ENCODE measurements around the gene WDR41. TPM values are rescaled to one million over a fixed set of nuclear protein-coding genes. Genes with fewer than 3 reads are reported as not detected.
"Not testable (repeated sequence)": the region's sequence is repeated elsewhere in the genome, so short reads cannot be mapped to it uniquely, and the experiment has no call there.

The WDR41 gene
- total RNA-seq, 2 donors from 2014 or later: 61.6 to 80.9 TPM

DNA sequence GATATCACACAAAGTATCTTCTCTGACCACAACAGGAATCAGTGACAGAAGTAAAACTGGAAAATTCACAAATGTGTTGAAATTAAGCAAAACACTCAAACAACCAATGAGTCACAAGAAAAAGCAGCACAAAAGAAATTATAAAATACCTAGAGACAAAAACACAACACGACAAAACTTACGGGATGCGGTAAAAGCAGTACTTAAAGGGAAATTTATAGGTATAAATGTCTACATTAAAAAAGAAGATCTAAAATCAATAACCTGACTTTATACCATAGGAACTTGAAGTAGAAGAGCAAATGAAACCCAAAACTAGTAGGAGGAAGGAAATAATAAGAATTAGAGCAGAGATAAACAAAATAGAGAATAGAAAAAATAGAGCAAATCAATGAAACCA is 2.8 kb upstream of the WDR41 start:
- Histone ChIP-seq H3K9me3 (ENCODE audit: control insufficient read depth, low read length) (no peaks in the 10 kb centered on the region), H3K27ac (ENCODE audit: low read depth, low read length) (no peak overlapping the region), H3K4me1 (ENCODE audit: control insufficient read depth, insufficient read depth, low read length) (peaks cover 2% of the 10 kb centered on the region), H3K27me3 (ENCODE audit: control insufficient read depth, insufficient read depth, low read length, poor library complexity, severe bottlenecking) (peaks cover 38% of the 10 kb centered on the region), H3K4me3 (ENCODE audit: low read length) (no peak overlapping the region), H3K9ac (ENCODE audit: extremely low read depth, low read length, poor library complexity, severe bottlenecking) (no peak overlapping the region), H3K36me3 (ENCODE audit: control insufficient read depth, insufficient read depth, low read length) (no peaks in the 10 kb centered on the region)
- Mint-ChIP-seq H3K36me3 (ENCODE audit: low read depth) (no peaks in the 10 kb centered on the region), H3K27me3 (ENCODE audit: insufficient read depth) (peaks cover 41% of the 10 kb centered on the region), H3K27ac (no peak overlapping the region), H3K4me3 (no peak overlapping the region), H3K9me3 (no peaks in the 10 kb centered on the region), H3K4me1 (peaks cover 21% of the 10 kb centered on the region)
- no peak for DNase-seq
- TF ChIP-seq, protein P1, sequence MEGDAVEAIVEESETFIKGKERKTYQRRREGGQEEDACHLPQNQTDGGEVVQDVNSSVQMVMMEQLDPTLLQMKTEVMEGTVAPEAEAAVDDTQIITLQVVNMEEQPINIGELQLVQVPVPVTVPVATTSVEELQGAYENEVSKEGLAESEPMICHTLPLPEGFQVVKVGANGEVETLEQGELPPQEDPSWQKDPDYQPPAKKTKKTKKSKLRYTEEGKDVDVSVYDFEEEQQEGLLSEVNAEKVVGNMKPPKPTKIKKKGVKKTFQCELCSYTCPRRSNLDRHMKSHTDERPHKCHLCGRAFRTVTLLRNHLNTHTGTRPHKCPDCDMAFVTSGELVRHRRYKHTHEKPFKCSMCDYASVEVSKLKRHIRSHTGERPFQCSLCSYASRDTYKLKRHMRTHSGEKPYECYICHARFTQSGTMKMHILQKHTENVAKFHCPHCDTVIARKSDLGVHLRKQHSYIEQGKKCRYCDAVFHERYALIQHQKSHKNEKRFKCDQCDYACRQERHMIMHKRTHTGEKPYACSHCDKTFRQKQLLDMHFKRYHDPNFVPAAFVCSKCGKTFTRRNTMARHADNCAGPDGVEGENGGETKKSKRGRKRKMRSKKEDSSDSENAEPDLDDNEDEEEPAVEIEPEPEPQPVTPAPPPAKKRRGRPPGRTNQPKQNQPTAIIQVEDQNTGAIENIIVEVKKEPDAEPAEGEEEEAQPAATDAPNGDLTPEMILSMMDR (conservative IDR thresholded peaks at IDR 0.05): no peak
- WGBS, 2 experiments (ENCODE audit: insufficient coverage in 1 of 2, insufficient read length in 1 of 2): 89% methylated on average over 3 of the region's 3 CpGs; no CpG with 5 or more reads in 1 of the 2 experiments

DNA sequence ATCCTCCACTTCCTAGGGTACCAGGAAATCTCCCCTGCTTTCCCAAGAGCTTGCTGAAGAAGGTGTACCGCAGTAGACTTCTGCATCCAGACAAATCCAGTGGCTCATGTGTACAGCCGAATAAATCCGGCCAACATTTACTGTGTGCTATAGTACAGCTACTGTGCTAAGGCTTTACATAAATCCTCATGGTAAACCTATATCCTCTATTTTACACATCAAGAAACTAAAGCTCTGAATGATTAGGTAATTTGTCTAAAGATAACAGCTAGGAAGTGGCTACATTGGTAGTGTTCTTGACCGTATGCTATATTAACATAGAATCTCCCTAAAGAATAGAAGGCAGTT is 511 bp upstream of the WDR41 start:
- DNase-seq: no peak
- Histone ChIP-seq H3K4me1 (ENCODE audit: control insufficient read depth, insufficient read depth, low read length) (peaks cover 2% of the 10 kb centered on the region), H3K36me3 (ENCODE audit: control insufficient read depth, insufficient read depth, low read length) (peaks cover 6% of the 10 kb centered on the region), H3K9me3 (ENCODE audit: control insufficient read depth, low read length) (no peaks in the 10 kb centered on the region), H3K4me3 (ENCODE audit: low read length) (peak overlapping the region; percentile 97), H3K27ac (ENCODE audit: low read depth, low read length) (no peak overlapping the region), H3K27me3 (ENCODE audit: control insufficient read depth, insufficient read depth, low read length, poor library complexity, severe bottlenecking) (peaks cover 38% of the 10 kb centered on the region), H3K9ac (ENCODE audit: extremely low read depth, low read length, poor library complexity, severe bottlenecking) (no peak overlapping the region)
- peaks cover 41% of the 10 kb centered on the region for H3K27me3 Mint-ChIP-seq (ENCODE audit: insufficient read depth)
- TF ChIP-seq, protein P1 (conservative IDR thresholded peaks at IDR 0.05): no peak
- H3K9me3 Mint-ChIP-seq: no peaks in the 10 kb centered on the region
- peaks cover 10% of the 10 kb centered on the region for H3K4me1 Mint-ChIP-seq
- H3K4me3 Mint-ChIP-seq: peak overlapping the region; percentile 80
- peaks cover 3% of the 10 kb centered on the region for H3K36me3 Mint-ChIP-seq (ENCODE audit: low read depth)
- no peak overlapping the region for H3K27ac Mint-ChIP-seq
- 20 to 40% methylated on average over 2 to 4 of the region's 4 CpGs for WGBS, 2 experiments (ENCODE audit: insufficient coverage in 1 of 2, insufficient read length in 1 of 2)

DNA sequence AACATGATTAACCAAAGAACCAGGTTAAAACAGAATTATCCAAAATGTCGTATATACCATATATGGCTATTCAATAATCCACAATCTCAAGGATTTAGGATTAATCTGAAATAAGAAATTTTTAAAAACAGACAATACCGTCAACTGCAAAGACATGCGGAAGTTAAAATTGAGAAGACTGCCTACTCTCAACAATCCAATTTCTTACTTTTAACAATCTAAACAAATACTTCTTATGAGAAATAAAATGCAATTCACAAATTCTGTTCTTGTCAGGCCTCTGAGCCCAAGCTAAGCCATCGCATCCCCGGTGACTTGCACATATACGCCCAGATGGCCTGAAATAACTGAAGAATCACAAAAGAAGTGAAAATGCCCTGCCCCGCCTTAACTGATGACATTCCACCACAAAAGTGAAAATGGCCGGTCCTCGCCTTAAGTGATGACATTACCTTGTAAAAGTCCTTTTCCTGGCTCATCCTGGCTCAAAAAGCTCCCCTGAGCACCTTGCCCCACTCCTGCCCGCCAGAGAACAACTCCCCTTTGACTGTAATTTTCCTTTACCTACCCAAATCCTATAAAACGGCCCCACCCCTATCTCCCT is 1.3 kb downstream of the WDR41 start:
- Histone ChIP-seq H3K4me3 (ENCODE audit: low read length) (peak overlapping the region; percentile 97), H3K27me3 (ENCODE audit: control insufficient read depth, insufficient read depth, low read length, poor library complexity, severe bottlenecking) (peaks cover 28% of the 10 kb centered on the region), H3K9ac (ENCODE audit: extremely low read depth, low read length, poor library complexity, severe bottlenecking) (peak overlapping the region; percentile 81), H3K36me3 (ENCODE audit: control insufficient read depth, insufficient read depth, low read length) (peaks cover 23% of the 10 kb centered on the region)
- 32 to 39% methylated on average over 7 to 11 of the region's 11 CpGs for WGBS, 2 experiments (ENCODE audit: insufficient coverage in 1 of 2, insufficient read length in 1 of 2)
- H3K9me3 ChIP-seq (ENCODE audit: control insufficient read depth, low read length); H3K9me3 Mint-ChIP-seq; H3K27ac ChIP-seq (ENCODE audit: low read depth, low read length); H3K36me3 Mint-ChIP-seq (ENCODE audit: low read depth); H3K4me1 ChIP-seq (ENCODE audit: control insufficient read depth, insufficient read depth, low read length); H3K4me1 Mint-ChIP-seq: not testable (repeated sequence)
- Mint-ChIP-seq H3K27ac (peak overlapping the region; percentile 86), H3K4me3 (peak overlapping the region; percentile 80), H3K27me3 (ENCODE audit: insufficient read depth) (peaks cover 24% of the 10 kb centered on the region)
- DNase-seq: peak; percentile 55

Measured in endodermal cell (in vitro differentiated cells).